ENCODE results near the gene STRA8. TPM values are rescaled to one million over a fixed set of nuclear protein-coding genes. Genes with fewer than 3 reads are reported as not detected.
"Not testable (repeated sequence)": the region's sequence is repeated elsewhere in the genome, so short reads cannot be mapped to it uniquely, and the experiment has no call there.

STRA8 gene
- polyA plus RNA-seq, 1 donor (not counting 4 experiments of a cell fraction or from before 2014, with no cell fraction given), result not detected

DNA sequence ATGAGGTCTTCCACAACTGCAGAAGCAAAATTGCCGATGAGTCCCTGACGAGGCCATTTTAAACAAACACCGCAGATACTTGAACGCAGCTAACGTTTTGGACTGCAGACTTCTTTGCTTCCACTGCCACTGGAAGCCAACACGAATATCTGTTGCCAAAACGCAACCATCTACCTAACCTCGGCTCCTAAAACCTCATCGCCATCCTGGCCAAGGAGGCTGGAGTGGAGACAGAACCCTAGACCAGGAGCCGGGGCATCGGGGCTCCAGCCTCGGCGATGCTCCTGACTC, 22.8 kb upstream of the STRA8 start:
- dilution Hi-C loops (cut with MboI; ENCODE audit: extremely low pct_ligation_motif_present, low sequenced_read_pairs), result no loop called here
- H3K27me3 ChIP-seq (ENCODE audit: control insufficient read depth, extremely low read depth, insufficient read depth, low read length), result no peaks in the 10 kb centered on the region
- H3K4me2 ChIP-seq (ENCODE audit: control insufficient read depth, extremely low read depth, insufficient read depth, low read depth, low read length), result peak overlapping the region; percentile 88
- H3K4me3 ChIP-seq (ENCODE audit: control insufficient read depth in 2 of 3, extremely low read depth in 1 of 3, insufficient read depth in 2 of 3, low read depth in 1 of 3, low read length in 3 of 3), result peak overlapping the region; percentile 71 to 86 (median 85)
- H3K9me3 ChIP-seq (ENCODE audit: control insufficient read depth, low read depth, low read length), result no peaks in the 10 kb centered on the region
- TF ChIP-seq EZH2 (IDR thresholded peaks at IDR 0.05; ENCODE audit: low read length) (no peak), CTCF (optimal IDR thresholded peaks at IDR 0.05 in 1 of 3, IDR thresholded peaks at IDR 0.05 in 1 of 3, conservative IDR thresholded peaks at IDR 0.05 in 1 of 3; ENCODE audit: extremely low read depth in 1 of 3, insufficient read depth in 2 of 3, low read length in 3 of 3) (no peak)
- H3K9ac ChIP-seq (ENCODE audit: control insufficient read depth, extremely low read depth, insufficient read depth, low read length), result peak overlapping the region; percentile 87
- peak overlapping the region; percentile 76 for H3K27ac ChIP-seq (ENCODE audit: control insufficient read depth, insufficient read depth, low read length)
- H4K20me1 ChIP-seq (ENCODE audit: control insufficient read depth, extremely low read depth, insufficient read depth, low read length), result no peaks in the 10 kb centered on the region
- H3K9me1 ChIP-seq (ENCODE audit: control insufficient read depth, extremely low read depth, insufficient read depth, low read length), result no peaks in the 10 kb centered on the region
- peaks cover 31% of the 10 kb centered on the region for H3K79me2 ChIP-seq (ENCODE audit: control insufficient read depth, insufficient read depth, low read length)
- FAIRE-seq (no peak), DNase-seq (ENCODE audit: low read depth, low spot score) (no peak)
- H3K4me1 ChIP-seq (ENCODE audit: control insufficient read depth, extremely low read depth, insufficient read depth, low read length), result peaks cover 40% of the 10 kb centered on the region
- H3K36me3 ChIP-seq (ENCODE audit: control insufficient read depth in 2 of 2, extremely low read depth in 1 of 2, insufficient read depth in 2 of 2, low read length in 2 of 2), result peaks cover 0 to 3% of the 10 kb centered on the region in 2 experiments
- H2AFZ ChIP-seq (ENCODE audit: control insufficient read depth, low read length), result peak overlapping the region; percentile 92

DNA sequence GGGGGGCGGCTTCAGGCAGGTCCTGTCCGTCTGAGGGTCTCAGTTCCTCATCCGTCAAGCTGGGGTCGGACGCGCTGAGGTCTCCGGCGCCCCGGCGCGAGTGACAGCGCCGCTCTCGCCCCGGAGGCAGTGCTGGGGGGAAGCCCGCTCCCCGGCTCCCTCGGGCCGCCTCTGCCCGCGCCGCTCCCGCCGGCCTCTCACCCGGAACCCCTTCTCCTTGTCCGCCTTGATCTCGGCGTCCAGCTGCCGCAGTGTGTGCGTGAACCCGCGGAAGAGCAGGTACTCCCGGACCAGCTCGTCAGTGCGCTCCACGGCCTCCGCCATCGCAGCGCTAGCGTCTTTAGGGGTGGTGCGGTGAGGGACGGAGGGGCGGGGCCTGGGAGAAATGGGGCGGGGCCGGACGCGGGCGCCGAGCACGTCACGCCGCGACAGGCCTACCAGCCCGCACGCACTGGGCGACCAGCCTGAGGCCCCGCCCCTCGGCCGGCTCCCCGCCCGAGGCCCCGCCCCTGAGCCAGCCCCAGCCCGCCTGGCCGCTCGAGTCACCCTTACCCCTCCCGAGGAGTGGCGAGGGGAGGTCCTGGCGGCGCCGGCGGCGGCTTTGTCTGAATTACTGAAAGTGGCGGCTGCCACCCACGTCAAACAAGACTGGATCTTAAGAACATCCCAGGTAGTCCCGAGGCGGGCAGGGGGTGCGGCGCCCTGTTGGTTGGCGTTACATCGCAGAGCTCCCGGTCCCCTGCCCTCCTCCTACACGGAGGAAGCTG, 22.3 kb upstream of the STRA8 start, which contains the start of gene WDR91:
TSS of gene WDR91 (minus strand) at position 348 of the 767 bp plus-strand sequence. CDS start at position 324, 24 bp downstream.
- Histone ChIP-seq H4K20me1 (ENCODE audit: control insufficient read depth, extremely low read depth, insufficient read depth, low read length) (no peaks in the 10 kb centered on the region), H3K4me2 (ENCODE audit: control insufficient read depth, extremely low read depth, insufficient read depth, low read depth, low read length) (peak within 1 kb of the TSS; percentile 98), H3K4me1 (ENCODE audit: control insufficient read depth, extremely low read depth, insufficient read depth, low read length) (peaks cover 40% of the 10 kb centered on the region), H3K79me2 (ENCODE audit: control insufficient read depth, insufficient read depth, low read length) (peaks cover 31% of the 10 kb centered on the region), H3K27ac (ENCODE audit: control insufficient read depth, insufficient read depth, low read length) (peak within 1 kb of the TSS; percentile 90), H2AFZ (ENCODE audit: control insufficient read depth, low read length) (peak within 1 kb of the TSS; percentile 97), H3K36me3 (ENCODE audit: control insufficient read depth in 2 of 2, extremely low read depth in 1 of 2, insufficient read depth in 2 of 2, low read length in 2 of 2) (peaks cover 0 to 3% of the 10 kb centered on the region in 2 experiments), H3K9me1 (ENCODE audit: control insufficient read depth, extremely low read depth, insufficient read depth, low read length) (no peaks in the 10 kb centered on the region), H3K9ac (ENCODE audit: control insufficient read depth, extremely low read depth, insufficient read depth, low read length) (peak within 1 kb of the TSS; percentile 89), H3K9me3 (ENCODE audit: control insufficient read depth, low read depth, low read length) (no peaks in the 10 kb centered on the region), H3K27me3 (ENCODE audit: control insufficient read depth, extremely low read depth, insufficient read depth, low read length) (no peaks in the 10 kb centered on the region), H3K4me3 (ENCODE audit: control insufficient read depth in 2 of 3, extremely low read depth in 1 of 3, insufficient read depth in 2 of 3, low read depth in 1 of 3, low read length in 3 of 3) (peak within 1 kb of the TSS; percentile 71 to 91 (median 86))
- FAIRE-seq (no peak), DNase-seq (ENCODE audit: low read depth, low spot score) (peak; percentile 41)
- TF ChIP-seq EZH2 (IDR thresholded peaks at IDR 0.05; ENCODE audit: low read length), result no peak
- no peak for TF ChIP-seq CTCF (optimal IDR thresholded peaks at IDR 0.05 in 1 of 3, IDR thresholded peaks at IDR 0.05 in 1 of 3, conservative IDR thresholded peaks at IDR 0.05 in 1 of 3; ENCODE audit: extremely low read depth in 1 of 3, insufficient read depth in 2 of 3, low read length in 3 of 3)
- dilution Hi-C loops (cut with MboI; ENCODE audit: extremely low pct_ligation_motif_present, low sequenced_read_pairs), result no loop called here

GRCh38 chr7:135211946-135212685, 21.5 kb upstream of the STRA8 start:
- DNase-seq (ENCODE audit: low read depth, low spot score); dilution Hi-C loops (cut with MboI; ENCODE audit: extremely low pct_ligation_motif_present, low sequenced_read_pairs): not testable (repeated sequence)
- peak; percentile 9 for FAIRE-seq

More at GRCh38 chr7:135211946-135212685, 21.5 kb upstream of the STRA8 start:
- Histone ChIP-seq H3K4me2 (ENCODE audit: control insufficient read depth, extremely low read depth, insufficient read depth, low read depth, low read length) (peak overlapping the region; percentile 98), H3K27ac (ENCODE audit: control insufficient read depth, insufficient read depth, low read length) (peak overlapping the region; percentile 90), H3K4me3 (ENCODE audit: control insufficient read depth in 2 of 3, extremely low read depth in 1 of 3, insufficient read depth in 2 of 3, low read depth in 1 of 3, low read length in 3 of 3) (peak overlapping the region; percentile 71 to 91 (median 85)), H2AFZ (ENCODE audit: control insufficient read depth, low read length) (peak overlapping the region; percentile 97), H3K9ac (ENCODE audit: control insufficient read depth, extremely low read depth, insufficient read depth, low read length) (peak overlapping the region; percentile 89), H3K4me1 (ENCODE audit: control insufficient read depth, extremely low read depth, insufficient read depth, low read length) (peaks cover 40% of the 10 kb centered on the region), H3K79me2 (ENCODE audit: control insufficient read depth, insufficient read depth, low read length) (peaks cover 31% of the 10 kb centered on the region)
- H4K20me1 ChIP-seq (ENCODE audit: control insufficient read depth, extremely low read depth, insufficient read depth, low read length); H3K9me3 ChIP-seq (ENCODE audit: control insufficient read depth, low read depth, low read length); H3K9me1 ChIP-seq (ENCODE audit: control insufficient read depth, extremely low read depth, insufficient read depth, low read length); H3K36me3 ChIP-seq (ENCODE audit: control insufficient read depth in 2 of 2, extremely low read depth in 1 of 2, insufficient read depth in 2 of 2, low read length in 2 of 2); H3K27me3 ChIP-seq (ENCODE audit: control insufficient read depth, extremely low read depth, insufficient read depth, low read length): not testable (repeated sequence)
